ENCODE data around the gene CHST5. TPM values are rescaled to one million over a fixed set of nuclear protein-coding genes. Genes with fewer than 3 reads are reported as not detected.

The CHST5 gene
- total RNA-seq, 4 donors from 2014 or later = 0.19 TPM; not detected in 3

GRCh38 chr16:75559564-75560372 lies 23.9 kb upstream of the CHST5 start:
- TF ChIP-seq CTCF (IDR thresholded peaks at IDR 0.05; ENCODE audit: low read depth) = no peak

- no peak for TF ChIP-seq CTCF (IDR thresholded peaks at IDR 0.05; ENCODE audit: low read depth)
These were observed 23.0 kb upstream of the CHST5 start for GRCh38 chr16:75558846-75559401.

- no peak for TF ChIP-seq CTCF (IDR thresholded peaks at IDR 0.05; ENCODE audit: low read depth)
These were observed 20.6 kb upstream of the CHST5 start for GRCh38 chr16:75556431-75556950.

- TF ChIP-seq CTCF (IDR thresholded peaks at IDR 0.05; ENCODE audit: low read depth) = no peak
These were observed 20.0 kb upstream of the CHST5 start, which contains the start of gene TMEM231 for GRCh38 chr16:75555707-75556430. Gene TMEM231, minus strand, starts transcription at chr16:75556252. Its CDS starts 43 bp downstream, at chr16:75556209.

GRCh38 chr16:75555213-75555706 lies 19.4 kb upstream of the CHST5 start:
- no peak for TF ChIP-seq CTCF (IDR thresholded peaks at IDR 0.05; ENCODE audit: low read depth)

GRCh38 chr16:75552951-75553350 lies 17.0 kb upstream of the CHST5 start:
- TF ChIP-seq CTCF (IDR thresholded peaks at IDR 0.05; ENCODE audit: low read depth) = no peak

Data from subcutaneous adipose tissue (tissue), 4 donors.